MCF 10A (cell line): ENCODE results near the gene UEVLD. TPM values are rescaled to one million over a fixed set of nuclear protein-coding genes. Genes with fewer than 3 reads are reported as not detected.

Experiments
- BruUV-seq: library from RNA; stranded (reverse); fragments of 400-500 nt; replicated peaks from 2 replicates; lab custom pipeline; 2021; lab: Mats Ljungman, UMichigan
- CTCF ChIA-PET: fragments of 300-600 bp; sonication (Branson Sonifier 250); formaldehyde crosslinking; extraction: SDS; loops from one replicate; lab custom pipeline; 2021; ENCODE audit warnings: antibody characterized with exemption, inconsistent platforms; lab: Yijun Ruan, JAX
- POLR2A ChIA-PET: fragments of 300-600, 350-650 bp; sonication (Branson Sonifier 250); formaldehyde crosslinking; extraction: SDS; loops from one replicate; lab custom pipeline; 2020; ENCODE audit warnings: antibody characterized with exemption, inconsistent platforms; lab: Yijun Ruan, JAX
- DNase-seq: peaks from one replicate; pipeline ENCODE4 v3.0.0-alpha.2; 2018; ENCODE audit not compliant: unreplicated experiment
- H3K27ac Mint-ChIP-seq: one replicate; pipeline ENCODE4 v1.8.0; 2022; ENCODE audit warnings: mild to moderate bottlenecking, low read depth, mixed read lengths; ENCODE audit not compliant: unreplicated experiment
- H3K27me3 Mint-ChIP-seq: one replicate; pipeline ENCODE4 v1.8.0; 2022; ENCODE audit warnings: mixed read lengths; ENCODE audit not compliant: insufficient read depth, unreplicated experiment
- H3K36me3 Mint-ChIP-seq: one replicate; pipeline ENCODE4 v1.8.0; 2022; ENCODE audit warnings: mild to moderate bottlenecking, moderate library complexity, mixed read lengths; ENCODE audit not compliant: insufficient read depth, unreplicated experiment
- H3K4me1 Mint-ChIP-seq: one replicate; pipeline ENCODE4 v1.8.0; 2022; ENCODE audit warnings: mixed read lengths; ENCODE audit not compliant: insufficient read depth, unreplicated experiment
- H3K4me3 Mint-ChIP-seq: one replicate; pipeline ENCODE4 v1.8.0; 2022; ENCODE audit warnings: mild to moderate bottlenecking, moderate library complexity, mixed read lengths; ENCODE audit not compliant: unreplicated experiment
- H3K9me3 Mint-ChIP-seq: one replicate; pipeline ENCODE4 v1.8.0; 2022; ENCODE audit warnings: mixed read lengths; ENCODE audit not compliant: unreplicated experiment
- CTCF ChIP-seq: fragments of 200-600 bp; IDR thresholded peaks from one replicate; pipeline ENCODE4 v1.8.0; 2022; ENCODE audit warnings: antibody characterized with exemption, mild to moderate bottlenecking; ENCODE audit not compliant: unreplicated experiment
- intact Hi-C: fragments of 100-400 bp; cut with micrococcal nuclease; formaldehyde crosslinking; loops from 2 replicates; pipeline ENCODE4 v1.14.1; 2022
- total RNA-seq: library from RNA; stranded (reverse); gene quantifications from 2 replicates; pipeline ENCODE4 v1.2.3, GENCODE V29; 2022

Gene UEVLD
- total RNA-seq, 1 experiment from 2014 or later: 22.8 TPM

GRCh38 chr11:18632841-18633240 is 44.3 kb upstream of the UEVLD start:
- peak overlapping the region; percentile 91 for H3K4me3 Mint-ChIP-seq
- H3K27me3 Mint-ChIP-seq: no peaks in the 10 kb centered on the region
- no peaks in the 10 kb centered on the region for H3K9me3 Mint-ChIP-seq
- H3K27ac Mint-ChIP-seq: peak overlapping the region; percentile 99
- no peak for TF ChIP-seq CTCF
- ChIA-PET POLR2A (interaction anchor here (0.6 to 5.3 kb wide), 14 partner anchors 14 to 260 kb away, joined by 3 to 64 read pairs (median 6); partner anchors contain the start of genes LDHA, TSG101 and UEVLD), CTCF (interaction anchor here (0.6 to 1.9 kb wide), 8 partner anchors 12 to 188 kb away, joined by 3 to 9 read pairs (median 4); no protein-coding TSS in a partner anchor)
- no peaks in the 10 kb centered on the region for H3K36me3 Mint-ChIP-seq
- H3K4me1 Mint-ChIP-seq: peaks cover 24% of the 10 kb centered on the region
- no TSS peak for BruUV-seq
- intact Hi-C loops: loop anchor here (10.0 kb wide), 1 partner anchor 88 kb away; no protein-coding TSS in a partner anchor
- DNase-seq: no peak

- peaks cover 5% of the 10 kb centered on the region for H3K9me3 Mint-ChIP-seq
- BruUV-seq: no TSS peak
Measured at GRCh38 chr11:18624161-18624560, 35.6 kb upstream of the UEVLD start.

GRCh38 chr11:18623707-18624106 is 35.2 kb upstream of the UEVLD start:
- peaks cover 5% of the 10 kb centered on the region for H3K9me3 Mint-ChIP-seq
- no peak overlapping the region for H3K27ac Mint-ChIP-seq
- BruUV-seq: no TSS peak
- DNase-seq: no peak
- intact Hi-C loops: no loop called here
- no peak overlapping the region for H3K4me3 Mint-ChIP-seq
- H3K27me3 Mint-ChIP-seq: no peaks in the 10 kb centered on the region
- no peak for TF ChIP-seq CTCF
- no peaks in the 10 kb centered on the region for H3K36me3 Mint-ChIP-seq
- ChIA-PET POLR2A (interaction anchor here (1.8 kb wide), 1 partner anchor 10 kb away, joined by 6 read pairs; the partner anchor contains the start of gene SPTY2D1), CTCF (interaction anchor here (1.5 kb wide), 1 partner anchor 10 kb away, joined by 4 read pairs; the partner anchor contains the start of gene SPTY2D1)
- H3K4me1 Mint-ChIP-seq: peaks cover 15% of the 10 kb centered on the region

More at GRCh38 chr11:18624161-18624560, 35.6 kb upstream of the UEVLD start:
- intact Hi-C loops: no loop called here
- H3K27me3 Mint-ChIP-seq: no peaks in the 10 kb centered on the region
- ChIA-PET CTCF (interaction anchor here (0.7 to 1.5 kb wide), 2 partner anchors 10 to 119 kb away, joined by 4 to 5 read pairs; partner anchors contain the start of gene SPTY2D1), POLR2A (interaction anchor here (1.8 kb wide), 1 partner anchor 10 kb away, joined by 6 read pairs; the partner anchor contains the start of gene SPTY2D1)
- no peak overlapping the region for H3K27ac Mint-ChIP-seq
- TF ChIP-seq CTCF: no peak
- H3K4me1 Mint-ChIP-seq: peaks cover 12% of the 10 kb centered on the region
- H3K4me3 Mint-ChIP-seq: no peak overlapping the region
- no peaks in the 10 kb centered on the region for H3K36me3 Mint-ChIP-seq
- no peak for DNase-seq

- H3K9me3 Mint-ChIP-seq: peaks cover under 1% of the 10 kb centered on the region
- no peaks in the 10 kb centered on the region for H3K27me3 Mint-ChIP-seq
- no peak for TF ChIP-seq CTCF
- peaks cover 27% of the 10 kb centered on the region for H3K36me3 Mint-ChIP-seq
- peak overlapping the region; percentile 33 for H3K27ac Mint-ChIP-seq
- POLR2A ChIA-PET: interaction anchor here (0.7 to 4.2 kb wide), 4 partner anchors 10 to 89 kb away, joined by 3 to 31 read pairs (median 10); partner anchors contain the start of genes SPTY2D1 and UEVLD
- no peak overlapping the region for H3K4me3 Mint-ChIP-seq
- intact Hi-C loops: no loop called here
- H3K4me1 Mint-ChIP-seq: peaks cover 15% of the 10 kb centered on the region
- BruUV-seq: no TSS peak
- DNase-seq: no peak
- CTCF ChIA-PET: interaction anchor here (0.5 to 1.2 kb wide), 5 partner anchors 8 to 235 kb away, joined by 3 to 6 read pairs (median 3); no protein-coding TSS in a partner anchor
Measured at GRCh38 chr11:18618342-18619025, 29.9 kb upstream of the UEVLD start.
